GM10266 (cell line): ENCODE results near the gene GALNT16.
A peak's percentile ranks its signal among the peaks of the same experiment; 100 is the strongest.

Experiments
- DNase-seq: peaks from one replicate; pipeline ENCODE4 v3.0.0; 2012; ENCODE audit errors: extremely low spot score
- TF ChIP-seq, protein P1 (sequence below): IDR thresholded peaks from 2 replicates; pipeline ENCODE4 v1.5.1; 2012; ENCODE audit warnings: mild to moderate bottlenecking, low read depth; ENCODE audit not compliant: control insufficient read depth, insufficient read depth; ENCODE audit errors: missing control alignments

GALNT16 gene

GRCh38 chr14:69260190-69260860 lies 367 bp downstream of the GALNT16 start:
- TF ChIP-seq, protein P1, sequence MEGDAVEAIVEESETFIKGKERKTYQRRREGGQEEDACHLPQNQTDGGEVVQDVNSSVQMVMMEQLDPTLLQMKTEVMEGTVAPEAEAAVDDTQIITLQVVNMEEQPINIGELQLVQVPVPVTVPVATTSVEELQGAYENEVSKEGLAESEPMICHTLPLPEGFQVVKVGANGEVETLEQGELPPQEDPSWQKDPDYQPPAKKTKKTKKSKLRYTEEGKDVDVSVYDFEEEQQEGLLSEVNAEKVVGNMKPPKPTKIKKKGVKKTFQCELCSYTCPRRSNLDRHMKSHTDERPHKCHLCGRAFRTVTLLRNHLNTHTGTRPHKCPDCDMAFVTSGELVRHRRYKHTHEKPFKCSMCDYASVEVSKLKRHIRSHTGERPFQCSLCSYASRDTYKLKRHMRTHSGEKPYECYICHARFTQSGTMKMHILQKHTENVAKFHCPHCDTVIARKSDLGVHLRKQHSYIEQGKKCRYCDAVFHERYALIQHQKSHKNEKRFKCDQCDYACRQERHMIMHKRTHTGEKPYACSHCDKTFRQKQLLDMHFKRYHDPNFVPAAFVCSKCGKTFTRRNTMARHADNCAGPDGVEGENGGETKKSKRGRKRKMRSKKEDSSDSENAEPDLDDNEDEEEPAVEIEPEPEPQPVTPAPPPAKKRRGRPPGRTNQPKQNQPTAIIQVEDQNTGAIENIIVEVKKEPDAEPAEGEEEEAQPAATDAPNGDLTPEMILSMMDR = no peak
- DNase-seq = peak; percentile 65

DNA sequence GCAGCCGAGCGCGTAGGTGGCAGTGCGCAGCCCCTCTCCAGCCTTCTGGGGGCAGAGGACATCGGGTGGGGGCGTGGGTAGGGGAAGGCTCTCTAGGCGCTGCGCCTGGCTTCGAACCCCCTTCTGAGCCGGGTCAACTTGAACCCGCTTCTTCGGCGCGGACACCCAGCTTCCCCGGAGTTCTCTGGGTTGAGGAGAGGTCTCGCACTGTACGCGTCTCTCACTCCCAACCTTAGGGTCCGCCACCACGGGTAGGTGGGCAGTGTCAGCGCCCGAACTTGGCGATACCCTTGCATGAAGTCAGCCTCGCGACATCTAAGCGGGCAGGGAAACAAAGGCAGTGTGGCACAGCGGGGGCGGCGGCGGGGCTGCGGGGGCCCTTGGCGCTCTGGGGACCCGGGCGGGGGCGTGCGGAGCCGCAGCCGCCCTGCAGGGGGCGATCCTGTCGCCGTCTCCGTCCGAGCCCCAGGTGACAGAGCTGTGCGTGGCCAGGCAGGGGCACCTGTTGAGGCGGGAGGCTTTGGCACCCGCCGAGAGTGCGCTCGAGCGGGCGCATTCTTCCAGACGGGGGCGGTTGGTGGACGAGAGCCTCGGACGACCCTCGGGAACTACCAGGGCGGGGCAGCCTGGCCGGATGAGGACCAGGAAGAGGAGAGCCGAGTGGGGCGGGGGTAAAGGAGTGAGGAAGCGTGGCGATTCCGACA lies 1.1 kb downstream of the GALNT16 start:
- DNase-seq = peak; percentile 88
- TF ChIP-seq, protein P1 = peak; percentile 60

- TF ChIP-seq, protein P1 = no peak
- no peak for DNase-seq
Observed at GRCh38 chr14:69261761-69262331, 1.9 kb downstream of the GALNT16 start.

GRCh38 chr14:69262516-69262915 lies 2.6 kb downstream of the GALNT16 start:
- no peak for DNase-seq
- TF ChIP-seq, protein P1 = no peak

DNA sequence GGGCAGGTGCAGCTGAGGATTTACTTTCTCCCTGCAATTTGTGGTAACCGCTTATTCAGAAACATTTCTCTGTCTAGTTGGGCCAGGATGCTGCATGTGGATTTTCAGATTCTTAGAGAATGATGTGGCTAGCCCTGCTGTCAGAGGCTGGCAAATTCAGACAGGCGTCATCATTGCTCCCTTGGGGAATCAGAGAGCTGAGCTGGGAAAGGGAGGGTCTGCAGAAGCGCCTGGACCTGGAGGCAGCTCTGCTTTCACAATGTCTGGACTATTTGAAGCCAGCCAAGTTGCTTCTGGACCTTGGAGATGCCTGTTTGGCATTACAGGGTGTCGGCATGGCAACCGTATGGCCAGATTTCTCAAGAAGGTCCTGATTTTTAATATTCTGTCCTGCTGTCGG lies 3.4 kb downstream of the GALNT16 start:
- TF ChIP-seq, protein P1 = no peak
- no peak for DNase-seq

- TF ChIP-seq, protein P1 = no peak
- no peak for DNase-seq
Observed at GRCh38 chr14:69263771-69264170, 3.8 kb downstream of the GALNT16 start.

DNA sequence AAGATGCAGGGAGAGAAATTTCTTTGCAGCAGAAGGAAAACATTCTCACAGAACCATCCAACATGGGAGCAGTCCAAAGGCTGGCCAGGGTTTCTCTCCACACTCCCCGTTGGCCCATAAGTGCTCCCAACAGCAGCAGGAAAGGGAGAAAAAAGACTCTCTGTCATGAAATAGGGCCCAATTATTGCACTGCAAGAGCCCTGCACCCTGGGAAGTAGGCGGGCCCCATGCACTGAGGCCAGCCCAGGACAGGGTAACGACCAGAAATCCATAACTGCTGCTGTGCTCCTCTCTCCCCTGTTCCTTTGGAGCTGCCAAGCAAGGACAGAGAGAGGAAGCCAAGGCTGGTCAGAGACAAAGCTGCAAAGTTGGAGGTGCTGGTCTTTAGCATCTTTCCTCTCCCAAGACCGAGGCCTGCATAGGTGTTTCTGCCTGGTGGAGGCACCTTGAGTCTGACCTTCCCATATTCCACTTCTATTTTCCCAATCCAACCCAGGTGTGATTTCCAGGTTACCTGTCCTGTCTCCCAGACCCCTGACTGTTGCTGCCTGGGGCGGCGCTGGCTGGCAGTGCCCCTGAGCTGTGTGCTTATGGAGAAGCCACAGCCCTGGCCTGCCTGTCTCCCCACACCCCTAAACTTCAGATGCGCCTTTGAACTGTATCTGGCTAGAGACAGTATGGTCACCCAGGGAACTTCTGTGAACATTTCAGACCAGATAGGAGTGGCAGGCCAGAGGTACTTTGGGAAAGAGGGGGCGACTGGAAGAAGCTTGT lies 6.8 kb downstream of the GALNT16 start:
- TF ChIP-seq, protein P1 = no peak
- DNase-seq = no peak
